NCI-H1105 treated with DMSO at 0.1 percent for 48 hours (cell line): ENCODE measurements around the gene ARHGEF40.

Experiments
- DNase-seq: peaks from one replicate; lab custom pipeline; 2025; lab: John Stamatoyannopoulos, UW

Gene ARHGEF40

GRCh38 chr14:21059842-21060613 is 10.1 kb upstream of the ARHGEF40 start:
- DNase-seq = no peak

DNA sequence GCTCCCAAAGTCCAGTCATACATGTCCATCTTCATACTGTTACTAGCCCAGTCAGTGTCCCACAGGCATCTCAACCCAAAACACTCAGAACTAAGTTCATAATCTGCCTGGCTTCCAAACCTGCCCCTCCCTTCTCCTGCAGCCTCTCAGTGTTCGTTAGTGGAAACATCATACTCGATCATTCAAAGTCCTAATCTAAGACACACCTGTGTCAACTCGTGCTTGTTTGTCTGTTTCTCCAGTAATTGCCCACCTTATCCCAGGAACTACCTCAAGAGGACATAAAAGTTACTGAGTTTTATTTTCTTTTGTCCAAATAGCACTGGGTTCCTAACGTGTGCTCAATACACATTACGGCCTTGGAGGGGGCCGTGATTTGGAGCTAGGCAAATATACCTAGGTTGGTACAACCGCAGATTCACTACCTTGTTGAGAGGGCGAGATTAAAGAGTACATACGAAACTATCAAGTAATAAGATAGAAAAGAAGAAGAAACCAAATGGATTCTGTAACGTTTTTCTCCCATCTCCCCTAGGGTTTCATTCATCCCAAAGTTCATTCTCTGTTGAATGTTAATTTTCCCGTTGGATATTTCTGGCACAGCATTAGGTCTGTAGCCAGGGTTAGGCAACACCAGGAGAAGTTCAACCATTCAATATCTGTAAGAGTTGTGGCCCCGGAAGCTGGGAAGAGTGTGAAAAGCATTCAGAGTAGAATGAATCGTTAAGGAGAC is 9.3 kb upstream of the ARHGEF40 start:
- DNase-seq = no peak

GRCh38 chr14:21061347-21061668 is 8.8 kb upstream of the ARHGEF40 start:
- DNase-seq = no peak

DNA sequence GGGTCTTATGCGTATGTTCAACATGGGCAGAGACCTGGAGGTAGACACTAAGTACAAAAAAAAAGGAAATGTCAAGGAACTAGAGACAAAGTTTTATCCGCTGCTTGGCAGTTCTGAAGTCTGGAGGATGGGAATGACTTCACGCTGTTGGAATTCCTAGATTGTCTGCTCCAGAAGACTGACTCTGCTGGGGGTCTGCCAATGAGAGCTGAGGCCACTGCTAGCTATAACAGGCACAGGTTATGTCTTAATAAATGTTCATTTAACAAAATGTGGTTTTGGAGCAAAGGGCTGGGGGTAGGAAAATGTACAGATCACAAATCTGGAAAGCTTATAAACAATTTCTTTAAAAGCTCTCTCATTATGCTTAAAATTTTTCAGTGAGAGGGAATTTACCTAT is 6.6 kb upstream of the ARHGEF40 start:
- no peak for DNase-seq

- peak; percentile 14 for DNase-seq
These were observed 3.1 kb upstream of the ARHGEF40 start for GRCh38 chr14:21066882-21067502.

DNA sequence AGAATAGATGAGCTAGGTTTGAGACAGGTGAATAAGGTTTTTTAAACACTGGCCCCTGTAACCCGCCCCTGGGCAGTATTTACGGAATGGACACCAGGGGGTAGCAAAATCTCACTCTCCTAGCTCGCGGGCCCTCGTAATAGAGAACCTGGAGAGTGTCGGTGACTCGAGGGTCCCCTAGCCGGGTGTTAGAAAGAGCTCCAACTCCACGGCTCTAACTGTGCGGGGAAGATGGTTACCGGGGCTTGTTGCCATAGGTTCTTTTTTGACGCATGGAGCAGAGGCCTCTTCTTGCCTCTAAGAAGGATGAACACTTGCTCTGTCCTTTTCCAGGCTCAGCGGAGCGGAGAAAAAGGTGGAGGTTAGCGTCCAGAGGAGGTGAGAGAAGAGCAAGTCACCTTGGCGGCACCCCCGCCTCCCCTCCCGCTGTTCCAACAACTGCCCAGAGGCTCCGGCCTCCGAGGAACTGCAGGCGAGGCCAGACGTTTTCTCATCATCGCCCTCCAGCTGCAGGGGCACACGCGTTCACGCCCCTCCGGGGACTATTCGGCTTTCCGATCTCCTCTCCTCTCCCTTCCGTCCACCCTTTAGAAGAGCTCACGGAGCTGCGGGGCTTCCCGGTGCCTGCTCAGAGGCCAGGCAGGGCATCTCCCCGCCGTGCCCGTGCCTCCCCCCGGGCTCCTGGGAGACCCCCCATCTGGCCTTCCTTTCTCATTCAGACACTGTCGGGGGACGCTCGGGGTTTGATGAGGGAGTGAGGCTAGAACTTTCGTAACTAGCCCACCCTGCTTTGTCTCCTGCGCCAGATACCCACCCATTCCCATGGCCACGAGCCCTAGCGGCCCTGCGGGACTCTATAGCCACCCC is 1.4 kb upstream of the ARHGEF40 start:
- peak; percentile 84 for DNase-seq

DNA sequence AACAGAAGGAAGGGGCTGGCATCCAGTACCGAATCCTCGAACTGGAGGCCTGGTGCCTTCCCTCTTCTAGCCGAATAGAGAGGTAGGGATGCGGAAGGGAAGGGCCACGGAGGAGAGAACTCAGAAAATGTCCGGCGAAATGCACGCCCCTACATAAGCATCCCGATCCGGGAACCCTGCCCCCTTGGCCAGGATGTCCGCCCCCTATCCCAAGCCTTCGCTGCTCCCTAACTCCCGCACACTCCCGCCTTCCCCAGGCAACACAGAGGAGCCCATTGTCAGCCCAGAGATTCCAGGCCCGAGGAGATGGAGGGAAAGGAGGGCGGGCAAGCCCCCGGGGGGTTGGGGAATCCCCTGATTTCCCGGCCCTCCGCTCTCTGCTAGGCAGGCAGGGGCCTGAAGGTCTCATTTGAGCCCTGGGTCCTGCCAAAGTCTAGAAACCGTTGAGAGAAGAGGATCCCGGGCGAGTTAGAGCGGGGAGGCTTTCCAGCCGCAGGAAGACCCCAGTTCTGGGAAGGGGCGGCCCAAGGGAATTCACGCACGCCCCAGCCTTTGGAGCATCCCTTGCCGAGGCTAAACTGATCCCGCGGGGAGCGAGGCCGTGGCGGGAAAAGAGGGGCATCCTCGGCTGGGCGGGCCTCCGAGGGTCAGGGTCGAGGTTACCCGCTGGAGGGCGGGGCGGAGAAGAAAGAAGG is 569 bp upstream of the ARHGEF40 start:
- DNase-seq = peak; percentile 46

GRCh38 chr14:21070610-21071224 is 613 bp downstream of the ARHGEF40 start:
- DNase-seq = peak; percentile 56

GRCh38 chr14:21071225-21072030 is 1.3 kb downstream of the ARHGEF40 start:
- DNase-seq = peak; percentile 84

DNA sequence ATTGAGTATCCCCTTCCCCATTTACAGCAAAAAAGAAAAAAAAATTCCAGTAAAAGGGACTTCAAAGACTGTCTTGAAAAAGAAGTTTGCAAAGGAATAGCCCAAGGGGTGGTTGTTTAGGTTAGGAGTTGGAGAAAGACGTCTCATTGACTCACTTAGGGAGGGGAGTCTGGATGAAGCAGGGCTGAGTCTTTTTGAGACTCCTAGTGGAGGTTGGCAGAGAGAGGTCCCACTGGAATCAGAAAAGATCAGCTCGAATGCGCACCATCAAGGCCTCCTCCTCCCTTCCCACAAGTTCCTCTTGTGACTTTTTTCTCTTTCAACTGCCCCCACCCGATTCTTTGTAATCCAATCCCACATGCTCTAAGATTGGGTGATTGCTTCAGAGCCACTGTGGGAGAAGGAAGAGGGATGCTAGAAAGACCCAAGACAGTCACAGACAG is 1.9 kb downstream of the ARHGEF40 start:
- DNase-seq = no peak

DNA sequence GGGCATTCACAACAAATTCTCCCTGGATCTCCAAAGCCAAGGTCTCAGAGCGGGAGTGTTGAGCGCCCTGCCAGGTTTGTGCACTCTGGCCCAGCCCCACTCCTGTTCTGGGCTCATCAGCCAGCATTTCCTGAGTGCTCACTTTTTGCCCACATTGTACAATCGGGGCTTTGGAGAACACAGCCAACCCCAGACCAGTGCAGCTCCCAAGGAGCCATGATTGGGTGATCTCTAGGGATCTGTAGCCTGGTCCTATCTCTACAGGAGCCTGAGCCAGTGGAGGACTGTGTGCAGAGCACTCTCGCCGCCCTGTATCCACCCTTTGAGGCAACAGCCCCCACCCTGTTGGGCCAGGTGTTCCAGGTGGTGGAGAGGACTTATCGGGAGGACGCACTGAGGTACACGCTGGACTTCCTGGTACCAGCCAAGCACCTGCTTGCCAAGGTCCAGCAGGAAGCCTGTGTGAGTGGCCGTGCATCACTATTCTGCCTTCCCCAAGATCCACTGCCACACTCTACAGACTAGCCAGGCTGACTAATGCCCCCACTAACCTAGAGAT is 2.8 kb downstream of the ARHGEF40 start:
- no peak for DNase-seq

- no peak for DNase-seq
These were observed 3.8 kb downstream of the ARHGEF40 start for GRCh38 chr14:21073921-21074320.

DNA sequence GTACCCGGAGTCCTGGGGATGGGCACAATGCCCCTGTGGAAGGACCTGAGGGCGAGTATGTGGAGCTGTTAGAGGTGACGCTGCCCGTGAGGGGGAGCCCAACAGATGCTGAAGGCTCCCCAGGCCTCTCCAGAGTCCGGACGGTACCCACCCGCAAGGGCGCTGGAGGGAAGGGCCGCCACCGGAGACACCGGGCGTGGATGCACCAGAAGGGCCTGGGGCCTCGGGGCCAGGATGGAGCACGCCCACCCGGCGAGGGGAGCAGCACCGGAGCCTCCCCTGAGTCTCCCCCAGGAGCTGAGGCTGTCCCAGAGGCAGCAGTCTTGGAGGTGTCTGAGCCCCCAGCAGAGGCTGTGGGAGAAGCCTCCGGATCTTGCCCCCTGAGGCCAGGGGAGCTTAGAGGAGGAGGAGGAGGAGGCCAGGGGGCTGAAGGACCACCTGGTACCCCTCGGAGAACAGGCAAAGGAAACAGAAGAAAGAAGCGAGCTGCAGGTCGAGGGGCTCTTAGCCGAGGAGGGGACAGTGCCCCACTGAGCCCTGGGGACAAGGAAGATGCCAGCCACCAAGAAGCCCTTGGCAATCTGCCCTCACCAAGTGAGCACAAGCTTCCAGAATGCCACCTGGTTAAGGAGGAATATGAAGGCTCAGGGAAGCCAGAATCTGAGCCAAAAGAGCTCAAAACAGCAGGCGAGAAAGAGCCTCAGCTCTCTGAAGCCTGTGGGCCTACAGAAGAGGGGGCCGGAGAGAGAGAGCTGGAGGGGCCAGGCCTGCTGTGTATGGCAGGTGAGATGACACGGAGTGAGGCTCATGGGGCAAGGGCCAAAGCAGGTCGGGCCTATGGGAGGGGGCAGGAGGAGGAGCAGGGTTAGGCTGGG is 4.5 kb downstream of the ARHGEF40 start:
- no peak for DNase-seq

DNA sequence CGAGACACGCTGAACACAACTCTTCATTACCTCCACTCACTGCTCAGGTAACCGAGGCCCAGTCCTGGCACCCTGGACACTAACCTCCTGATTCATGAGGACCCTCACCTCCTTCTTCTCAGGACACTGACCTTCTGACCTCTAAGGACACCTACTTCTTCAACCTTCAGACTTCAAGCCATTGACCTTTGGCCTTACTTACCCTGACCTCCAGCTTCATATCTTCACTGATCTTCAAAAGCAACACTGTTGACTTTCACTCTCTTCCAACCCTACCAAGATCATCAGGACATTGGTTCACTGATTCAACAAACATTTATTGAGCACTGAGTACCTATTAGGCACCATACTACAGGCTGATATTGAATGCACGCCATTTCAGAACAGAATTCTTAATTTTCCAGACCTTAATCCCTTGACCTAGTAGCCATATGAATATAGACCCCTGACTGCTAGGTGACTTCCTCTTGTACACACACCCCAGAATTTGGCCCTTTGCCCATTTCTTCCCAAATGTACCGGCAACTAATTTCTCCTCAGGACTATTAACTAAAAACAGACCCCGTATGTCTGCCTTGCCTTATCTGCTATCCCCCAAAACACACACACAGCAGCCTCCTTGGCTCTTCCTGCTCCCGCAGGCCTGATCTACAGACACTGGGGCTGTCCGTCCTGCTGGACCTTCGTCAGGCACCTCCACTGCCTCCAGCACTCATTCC is 5.8 kb downstream of the ARHGEF40 start:
- DNase-seq = no peak

GRCh38 chr14:21077672-21078071 is 7.6 kb downstream of the ARHGEF40 start:
- no peak for DNase-seq

DNA sequence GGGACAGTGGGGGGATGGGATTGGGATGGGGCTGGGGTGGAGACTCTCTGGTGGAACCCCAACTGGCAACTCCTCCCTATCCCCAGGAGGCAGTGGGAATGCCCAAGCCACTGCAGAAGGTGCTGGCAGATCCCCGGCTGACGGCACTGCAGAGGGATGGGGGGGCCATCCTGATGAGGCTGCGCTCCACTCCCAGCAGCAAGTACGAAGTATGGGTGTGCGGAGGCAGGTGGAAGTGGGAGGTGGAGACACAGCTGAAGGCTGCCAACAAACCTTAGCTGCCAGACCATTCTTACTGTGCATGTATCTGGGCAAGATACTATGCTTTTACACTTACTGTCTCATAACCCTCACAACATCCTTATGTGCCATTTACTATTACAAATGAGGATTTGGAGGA is 8.2 kb downstream of the ARHGEF40 start:
- no peak for DNase-seq

- DNase-seq = no peak
These were observed 8.6 kb downstream of the ARHGEF40 start for GRCh38 chr14:21078726-21079125.

DNA sequence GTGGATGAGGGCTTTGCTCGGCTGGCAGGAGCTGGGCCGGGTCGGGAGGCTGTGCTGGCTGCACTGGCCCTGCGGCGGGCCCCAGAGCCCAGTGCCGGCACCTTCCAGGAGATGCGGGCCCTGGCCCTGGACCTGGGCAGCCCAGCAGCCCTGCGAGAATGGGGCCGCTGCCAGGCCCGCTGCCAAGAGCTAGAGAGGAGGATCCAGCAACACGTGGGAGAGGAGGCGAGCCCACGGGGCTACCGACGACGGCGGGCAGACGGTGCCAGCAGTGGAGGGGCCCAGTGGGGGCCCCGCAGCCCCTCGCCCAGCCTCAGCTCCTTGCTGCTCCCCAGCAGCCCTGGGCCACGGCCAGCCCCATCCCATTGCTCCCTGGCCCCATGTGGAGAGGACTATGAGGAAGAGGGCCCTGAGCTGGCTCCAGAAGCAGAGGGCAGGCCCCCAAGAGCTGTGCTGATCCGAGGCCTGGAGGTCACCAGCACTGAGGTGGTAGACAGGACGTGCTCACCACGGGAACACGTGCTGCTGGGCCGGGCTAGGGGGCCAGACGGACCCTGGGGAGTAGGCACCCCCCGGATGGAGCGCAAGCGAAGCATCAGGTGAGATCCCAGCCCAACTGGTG is 11.5 kb downstream of the ARHGEF40 start:
- no peak for DNase-seq
